Esophagus squamous epithelium (tissue), 4 donors: ENCODE data around the gene RAB8B.
"Not testable (repeated sequence)": the region's sequence is repeated elsewhere in the genome, so short reads cannot be mapped to it uniquely, and the experiment has no call there.

ENCODE experiments used
- CTCF ChIP-seq, 6 experiments: fragments of 450-650 bp in 4 of 6; fragments of 200-600 bp in 2 of 6; sonication (generic) in 2 of 6; IDR thresholded peaks; one replicate each; pipeline ENCODE4 v1.5.1; 2016 to 2019; ENCODE audit warnings: antibody characterized with exemption in 6 of 6, mild to moderate bottlenecking in 4 of 6, moderate library complexity in 4 of 6
- POLR2A ChIP-seq, 4 donors: fragments of 450-650 bp; IDR thresholded peaks; one replicate each; pipeline ENCODE4 v1.6.1; 2017; ENCODE audit warnings: antibody characterized with exemption in 4 of 4, mild to moderate bottlenecking in 4 of 4, moderate library complexity in 3 of 4

- TF ChIP-seq CTCF, POLR2A (IDR thresholded peaks at IDR 0.05): not testable (repeated sequence)
Observed at GRCh38 chr15:63208824-63209223, 19.4 kb downstream of the RAB8B start.
